ENCODE measurements around the gene NEDD4L.

Gene NEDD4L

DNA sequence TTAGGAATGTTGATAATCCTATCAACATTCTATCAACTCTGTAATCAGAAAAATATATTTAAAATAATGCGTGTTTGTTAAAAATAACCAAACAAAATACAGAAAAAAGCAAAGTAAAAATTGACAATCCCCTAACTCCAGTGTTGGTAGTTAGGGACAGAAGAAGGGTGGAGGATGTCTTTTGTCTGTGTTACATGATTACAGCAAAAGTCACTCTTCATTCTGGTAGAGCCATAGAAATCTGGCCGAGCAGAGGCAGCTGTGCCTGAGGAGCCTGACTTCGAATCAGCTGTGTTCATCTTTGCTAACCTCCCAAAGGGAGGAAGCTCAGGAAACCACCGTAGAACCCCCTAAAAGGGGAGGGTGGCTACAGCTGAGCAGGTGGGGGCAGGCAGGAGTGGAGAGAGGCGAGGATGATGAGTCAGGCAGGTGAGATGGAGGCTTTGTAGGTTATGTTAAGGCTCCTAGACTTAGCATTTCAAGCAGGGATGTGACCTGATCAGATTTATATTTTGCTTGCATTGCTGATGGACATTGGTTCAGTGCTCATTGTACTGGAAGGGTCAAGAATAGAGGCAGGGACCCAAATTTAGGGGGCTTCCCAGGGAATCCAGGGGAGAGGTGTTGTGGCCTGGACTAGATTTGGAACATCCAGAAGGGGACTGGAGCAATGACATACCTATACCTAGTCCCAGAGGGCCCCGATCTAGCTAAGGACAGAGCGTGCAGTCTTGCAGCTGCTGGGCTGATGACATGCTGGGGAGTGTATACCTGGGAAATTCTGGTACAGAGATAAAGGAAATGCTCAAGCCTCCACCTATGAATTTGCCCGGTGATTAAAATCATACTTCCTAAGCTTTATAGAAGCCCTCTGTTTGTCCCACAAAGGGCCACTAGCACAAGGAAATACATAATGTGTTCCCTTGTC lies 95.7 kb downstream of the NEDD4L start:
- no peak overlapping the region for H3K4me3 ChIP-seq (ENCODE audit: low read depth, low read length)
- DNase-seq (ENCODE audit: low read depth), result no peak

- H3K4me3 ChIP-seq (ENCODE audit: low read depth, low read length), result no peak overlapping the region
- no peak for DNase-seq (ENCODE audit: low read depth)
Observed at GRCh38 chr18:58140387-58141325, 96.6 kb downstream of the NEDD4L start.

DNA sequence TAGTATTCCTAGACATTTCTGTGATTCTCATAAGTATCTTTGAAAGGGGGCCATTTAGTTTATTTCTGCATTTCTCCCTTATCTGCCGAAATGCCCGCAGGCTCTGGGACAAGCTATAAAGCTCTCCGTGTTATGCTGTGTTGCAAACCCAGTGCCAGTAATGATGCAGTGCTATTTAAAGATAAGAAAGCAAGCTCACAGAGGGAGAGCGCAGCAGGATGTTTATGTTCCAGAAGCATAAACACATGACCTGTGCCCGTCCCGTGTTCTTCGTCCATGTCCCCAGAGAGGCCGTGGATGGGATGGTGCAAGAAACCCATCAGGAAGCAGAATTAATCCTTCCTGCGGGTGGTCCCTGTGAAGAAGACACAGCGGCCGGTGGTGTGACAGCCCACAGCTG lies 99.4 kb downstream of the NEDD4L start:
- no peak overlapping the region for H3K4me3 ChIP-seq (ENCODE audit: low read depth, low read length)
- DNase-seq (ENCODE audit: low read depth), result no peak

GRCh38 chr18:58144106-58144505 lies 100.1 kb downstream of the NEDD4L start:
- DNase-seq (ENCODE audit: low read depth), result no peak
- H3K4me3 ChIP-seq (ENCODE audit: low read depth, low read length), result no peak overlapping the region

GRCh38 chr18:58144671-58145285 lies 100.8 kb downstream of the NEDD4L start:
- DNase-seq (ENCODE audit: low read depth), result no peak
- H3K4me3 ChIP-seq (ENCODE audit: low read depth, low read length), result no peak overlapping the region

GRCh38 chr18:58146099-58146498 lies 102.1 kb downstream of the NEDD4L start:
- DNase-seq (ENCODE audit: low read depth), result no peak
- H3K4me3 ChIP-seq (ENCODE audit: low read depth, low read length), result no peak overlapping the region

DNA sequence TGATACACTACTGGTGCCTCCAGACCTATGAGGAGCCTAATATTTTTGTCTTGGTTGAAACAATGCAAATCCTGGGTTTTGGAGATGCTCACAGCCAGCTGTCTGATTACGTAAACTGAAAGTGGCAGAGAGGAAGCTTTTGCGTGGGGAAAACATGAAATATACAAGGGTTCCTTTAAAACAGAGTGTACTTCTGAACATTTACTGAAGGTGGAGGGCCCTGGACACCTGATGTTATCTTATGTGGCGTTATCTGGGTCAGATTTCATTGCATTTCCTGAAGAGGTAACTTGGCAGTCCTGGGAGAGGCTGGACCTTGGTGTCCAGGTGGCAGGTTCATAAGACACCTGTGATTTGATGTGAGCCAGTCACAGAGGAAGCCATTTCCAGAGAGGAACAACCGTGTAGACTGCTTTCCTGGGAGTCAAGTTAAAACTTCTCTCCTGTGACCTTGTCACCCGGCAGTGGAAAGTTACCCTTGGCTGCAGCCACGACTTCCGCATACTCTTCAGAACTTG lies 105.0 kb downstream of the NEDD4L start:
- no peak overlapping the region for H3K4me3 ChIP-seq (ENCODE audit: low read depth, low read length)
- DNase-seq (ENCODE audit: low read depth), result no peak

DNA sequence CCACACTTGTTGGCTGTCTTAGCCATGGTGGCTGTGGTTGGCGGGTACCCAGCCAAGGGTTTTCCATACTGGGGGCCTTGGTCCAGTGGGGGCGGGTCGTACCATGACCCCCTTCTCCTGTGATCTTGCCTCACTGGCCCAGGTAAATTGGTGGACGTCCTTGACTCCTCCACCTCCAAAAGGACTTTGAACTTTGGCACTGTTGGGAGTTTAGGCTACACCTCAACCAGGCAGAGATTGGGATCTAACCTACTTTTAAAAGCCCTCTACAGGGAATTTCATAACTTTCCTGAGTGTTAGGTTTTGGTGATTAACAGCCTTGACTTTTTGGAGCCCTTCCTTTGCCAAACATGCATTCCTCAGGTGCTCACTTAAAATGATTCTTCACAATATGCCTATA lies 106.7 kb downstream of the NEDD4L start:
- H3K4me3 ChIP-seq (ENCODE audit: low read depth, low read length), result no peak overlapping the region
- DNase-seq (ENCODE audit: low read depth), result no peak

- no peak overlapping the region for H3K4me3 ChIP-seq (ENCODE audit: low read depth, low read length)
- DNase-seq (ENCODE audit: low read depth), result no peak
Observed at GRCh38 chr18:58152216-58152615, 108.2 kb downstream of the NEDD4L start.

DNA sequence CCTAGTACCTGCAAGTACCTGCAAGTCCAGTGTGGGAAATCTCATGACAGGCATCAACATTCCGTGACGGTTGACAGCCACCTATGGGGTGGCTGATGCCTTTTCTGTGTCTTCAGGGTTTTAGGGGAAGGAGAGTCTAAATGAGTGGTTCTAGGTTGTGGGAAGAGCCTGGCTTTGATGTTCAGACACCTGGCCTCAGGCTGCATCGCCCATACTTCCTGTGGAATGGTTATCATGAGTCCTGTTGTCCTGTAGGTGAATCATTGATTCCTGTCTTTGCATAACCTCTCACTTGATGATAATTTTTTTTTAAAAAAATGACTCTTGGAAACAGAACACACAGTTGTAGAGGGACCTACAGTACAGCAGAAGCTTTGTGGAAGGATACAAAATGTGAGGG lies 108.9 kb downstream of the NEDD4L start:
- no peak overlapping the region for H3K4me3 ChIP-seq (ENCODE audit: low read depth, low read length)
- DNase-seq (ENCODE audit: low read depth), result no peak

DNA sequence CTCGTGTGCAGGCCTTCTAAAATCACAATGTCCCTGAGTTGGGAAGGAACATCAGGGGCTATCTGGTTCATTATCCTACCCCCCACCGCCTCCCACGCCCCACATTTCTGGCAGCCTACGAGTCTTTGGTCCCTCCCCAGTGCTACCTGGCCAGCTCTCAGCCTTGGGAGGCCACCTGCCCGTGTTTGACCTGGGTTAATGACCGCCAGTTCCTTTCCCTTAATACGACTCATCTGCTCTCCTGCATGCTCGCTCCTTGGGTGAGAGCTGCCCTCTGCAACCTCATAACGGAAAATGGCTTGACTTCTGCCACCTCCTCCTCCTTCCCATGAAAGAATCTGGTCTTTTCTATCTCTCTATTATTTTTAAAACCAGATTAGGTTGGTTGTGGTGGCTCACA lies 112.5 kb downstream of the NEDD4L start:
- no peak overlapping the region for H3K4me3 ChIP-seq (ENCODE audit: low read depth, low read length)
- DNase-seq (ENCODE audit: low read depth), result no peak

GRCh38 chr18:58157237-58157636 lies 113.2 kb downstream of the NEDD4L start:
- no peak overlapping the region for H3K4me3 ChIP-seq (ENCODE audit: low read depth, low read length)
- no peak for DNase-seq (ENCODE audit: low read depth)

- H3K4me3 ChIP-seq (ENCODE audit: low read depth, low read length), result no peak overlapping the region
- no peak for DNase-seq (ENCODE audit: low read depth)
Observed at GRCh38 chr18:58158008-58158407, 114.0 kb downstream of the NEDD4L start.

GRCh38 chr18:58158459-58158858 lies 114.4 kb downstream of the NEDD4L start:
- H3K4me3 ChIP-seq (ENCODE audit: low read depth, low read length), result no peak overlapping the region
- no peak for DNase-seq (ENCODE audit: low read depth)

- H3K4me3 ChIP-seq (ENCODE audit: low read depth, low read length), result no peak overlapping the region
- no peak for DNase-seq (ENCODE audit: low read depth)
Observed at GRCh38 chr18:58161659-58162058, 117.6 kb downstream of the NEDD4L start.

DNA sequence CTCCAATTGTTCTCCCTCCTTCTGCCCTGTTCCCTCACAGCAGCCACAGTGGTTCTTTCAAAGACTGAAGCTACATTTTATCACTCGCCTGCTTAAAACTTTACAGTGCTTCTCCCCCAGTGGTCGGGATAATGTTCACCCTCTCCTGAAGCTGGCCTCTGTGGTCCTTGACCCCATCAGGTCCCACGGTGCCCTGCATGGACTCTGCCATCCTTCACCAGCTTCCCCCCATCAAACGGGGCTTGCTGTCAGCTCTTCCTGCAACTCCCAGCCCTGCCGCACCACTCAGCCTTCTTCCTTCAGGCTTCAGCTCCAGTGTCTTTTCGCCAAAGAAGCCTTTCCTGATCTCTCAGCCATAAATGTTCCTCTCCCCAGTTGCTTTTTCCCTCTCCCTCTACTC lies 118.1 kb downstream of the NEDD4L start:
- DNase-seq (ENCODE audit: low read depth), result no peak
- no peak overlapping the region for H3K4me3 ChIP-seq (ENCODE audit: low read depth, low read length)

- DNase-seq (ENCODE audit: low read depth), result no peak
- no peak overlapping the region for H3K4me3 ChIP-seq (ENCODE audit: low read depth, low read length)
Observed at GRCh38 chr18:58163004-58163590, 119.1 kb downstream of the NEDD4L start.

- no peak for DNase-seq (ENCODE audit: low read depth)
- H3K4me3 ChIP-seq (ENCODE audit: low read depth, low read length), result no peak overlapping the region
Observed at GRCh38 chr18:58166278-58166844, 122.3 kb downstream of the NEDD4L start.

- DNase-seq (ENCODE audit: low read depth), result no peak
- no peak overlapping the region for H3K4me3 ChIP-seq (ENCODE audit: low read depth, low read length)
Observed at GRCh38 chr18:58167073-58167472, 123.0 kb downstream of the NEDD4L start.
